Stomach (tissue), 4 donors: ENCODE results near the gene RACGAP1.

Experiments
- CTCF ChIP-seq, 7 experiments: fragments of 450-650 bp in 4 of 7; fragments of 200-600 bp in 3 of 7; sonication (generic) in 3 of 7; IDR thresholded peaks; one replicate each; pipeline ENCODE4 v1.5.1; 2016 to 2019; ENCODE audit warnings: antibody characterized with exemption in 7 of 7, control low read depth in 2 of 7, mild to moderate bottlenecking in 1 of 7
- POLR2A ChIP-seq, 4 donors: fragments of 450-650 bp; IDR thresholded peaks; one replicate each; pipeline ENCODE4 v1.6.1; 2016; ENCODE audit warnings: antibody characterized with exemption in 4 of 4, control low read depth in 2 of 4, mild to moderate bottlenecking in 1 of 4, moderate library complexity in 1 of 4

GRCh38 chr12:49951411-49952240 lies 73.7 kb downstream of the RACGAP1 start:
- no peak for TF ChIP-seq POLR2A (IDR thresholded peaks at IDR 0.05)
- TF ChIP-seq CTCF (IDR thresholded peaks at IDR 0.05), result no peak
